CD4-positive, alpha-beta T cell treated with Interleukin-12 subunit alpha and Interleukin-12 subunit beta, for 1 hour (primary cell): Measurements from ENCODE around the gene KRT33B.

Experiments used
- DNase-seq: peaks from one replicate; pipeline ENCODE4 v3.0.0-alpha.2; 2020

KRT33B gene

DNA sequence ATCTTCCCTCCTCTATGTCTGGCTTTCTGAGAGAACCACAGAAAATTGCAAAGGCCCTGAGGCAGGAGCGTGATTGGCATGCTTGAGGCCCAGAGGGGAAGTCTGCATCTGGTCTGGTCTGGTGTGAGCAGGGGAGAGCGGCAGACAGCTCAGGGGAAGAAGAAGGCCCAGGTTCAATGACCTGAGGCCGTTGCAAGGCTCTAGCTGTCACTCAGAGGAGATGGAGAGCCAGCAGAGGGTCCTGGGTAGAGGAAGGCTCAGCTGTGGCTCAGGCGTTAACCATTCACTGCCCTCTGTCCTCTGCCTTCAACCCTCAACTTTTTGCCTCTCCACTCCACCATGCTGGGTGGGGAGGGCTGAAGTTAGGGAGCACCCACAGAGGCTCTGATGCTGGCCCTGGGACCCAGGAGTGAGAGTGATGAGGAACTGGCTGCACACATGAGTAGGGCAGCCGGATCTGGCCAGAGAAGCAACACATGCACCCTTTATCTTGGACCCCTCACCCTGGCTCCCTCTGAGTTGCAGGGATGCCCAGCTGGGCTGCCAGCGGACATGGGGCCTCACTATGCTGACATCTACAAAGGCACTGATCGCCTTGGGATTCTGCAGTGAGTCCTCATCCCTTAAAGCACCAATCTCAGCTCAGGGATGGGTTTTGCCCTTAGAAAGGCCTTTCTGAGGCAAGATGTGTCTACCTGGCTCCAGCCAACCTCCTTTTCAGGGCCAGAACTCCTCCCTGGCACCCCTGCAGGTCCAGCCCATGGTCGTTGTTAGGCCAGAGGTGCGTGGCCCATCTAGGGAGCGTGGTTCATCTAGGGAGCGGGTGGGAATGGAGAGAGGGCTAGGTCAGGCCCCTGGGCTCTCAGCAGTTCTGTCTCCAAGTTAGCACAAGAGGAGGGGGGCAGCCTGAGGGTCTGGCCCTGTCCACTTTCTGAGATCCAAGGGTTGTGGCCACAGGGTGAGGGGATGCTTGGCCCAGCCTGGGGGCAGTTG is 46.4 kb downstream of the KRT33B start:
- no peak for DNase-seq

DNA sequence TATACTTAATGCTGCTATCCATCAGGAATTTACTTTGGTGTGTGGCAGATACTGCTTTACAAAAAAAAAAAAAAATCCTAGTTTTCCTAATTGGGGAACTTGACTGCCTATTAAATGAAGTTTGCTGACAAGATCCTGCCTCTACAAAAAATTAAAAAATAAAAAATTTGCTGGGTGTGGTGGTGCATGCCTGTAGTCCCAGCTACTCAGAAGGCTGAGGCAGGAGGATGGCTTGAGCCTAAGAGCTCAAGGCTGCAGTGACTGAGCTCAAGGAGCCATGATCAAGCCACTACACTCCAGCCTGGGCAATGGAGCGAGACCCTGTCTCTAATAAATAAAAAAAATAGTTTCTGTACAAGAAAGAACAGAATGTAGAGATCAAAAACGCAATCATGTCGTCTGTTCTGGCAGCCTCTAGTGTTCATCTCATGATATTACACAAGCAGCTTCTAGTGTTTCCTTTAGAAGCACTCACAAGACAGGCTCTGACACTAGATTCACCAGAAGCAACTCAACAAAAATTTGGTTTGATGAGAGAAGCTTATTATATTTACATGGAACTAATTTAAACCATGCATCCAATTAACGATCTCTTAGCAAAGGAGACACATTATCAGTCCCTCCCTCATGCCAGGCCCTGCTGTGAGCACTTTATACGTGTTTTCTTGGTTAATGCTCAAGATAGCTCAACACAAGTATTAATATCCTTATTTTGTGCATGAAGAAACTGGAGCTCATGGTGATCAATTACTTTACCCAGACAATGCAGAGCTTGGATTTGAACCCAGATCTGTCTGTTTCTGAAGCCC is 47.3 kb downstream of the KRT33B start:
- DNase-seq: peak; percentile 61

DNA sequence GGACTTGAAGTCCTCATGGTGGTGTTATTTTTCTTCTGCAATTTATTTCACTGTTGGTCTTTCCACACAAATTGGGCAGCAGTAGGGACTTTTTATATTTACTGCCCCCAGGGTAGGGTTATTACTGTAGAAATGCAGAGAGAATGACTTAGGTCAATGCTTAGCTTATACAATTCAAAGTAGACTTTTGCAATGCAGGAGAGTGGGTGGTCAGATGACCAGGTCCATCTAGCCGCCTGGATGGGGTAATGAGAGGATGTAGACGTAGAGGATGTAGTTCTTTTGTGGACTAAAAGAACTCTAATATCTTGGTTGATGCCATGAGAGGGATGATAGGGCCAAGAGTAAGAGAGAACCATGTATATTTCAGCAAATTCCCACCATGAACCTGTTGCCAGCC is 51.4 kb downstream of the KRT33B start:
- DNase-seq: no peak

DNA sequence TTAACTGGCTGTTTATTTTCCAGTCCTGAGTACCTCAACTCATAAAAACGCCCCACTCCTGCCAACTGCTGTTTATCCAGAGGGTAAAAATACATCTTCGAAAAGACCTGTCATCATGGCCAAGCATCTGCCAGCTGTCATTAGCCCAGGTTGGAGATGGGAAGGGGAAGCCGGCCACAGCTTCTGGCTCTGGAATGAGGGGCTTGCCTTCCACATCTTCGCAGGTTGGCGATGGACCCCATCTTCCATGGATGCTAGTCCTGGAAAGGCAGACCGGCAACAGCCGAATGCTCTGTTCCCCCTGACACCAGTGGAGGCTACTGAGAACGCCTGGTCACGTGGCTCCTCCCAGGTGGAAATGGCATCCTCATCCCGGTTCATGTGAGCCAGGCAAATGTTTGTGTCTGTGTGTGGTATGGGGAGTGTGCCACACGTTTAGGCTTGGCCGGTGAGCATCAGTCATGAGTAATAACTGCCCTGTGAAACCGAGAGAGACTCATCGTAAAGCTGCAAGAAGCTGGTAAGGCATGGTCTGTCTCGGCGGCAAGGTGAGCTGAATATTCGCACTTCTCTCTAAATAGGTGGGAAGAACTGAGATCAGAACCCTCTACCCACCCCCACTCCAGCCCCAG is 53.7 kb downstream of the KRT33B start:
- DNase-seq: no peak

DNA sequence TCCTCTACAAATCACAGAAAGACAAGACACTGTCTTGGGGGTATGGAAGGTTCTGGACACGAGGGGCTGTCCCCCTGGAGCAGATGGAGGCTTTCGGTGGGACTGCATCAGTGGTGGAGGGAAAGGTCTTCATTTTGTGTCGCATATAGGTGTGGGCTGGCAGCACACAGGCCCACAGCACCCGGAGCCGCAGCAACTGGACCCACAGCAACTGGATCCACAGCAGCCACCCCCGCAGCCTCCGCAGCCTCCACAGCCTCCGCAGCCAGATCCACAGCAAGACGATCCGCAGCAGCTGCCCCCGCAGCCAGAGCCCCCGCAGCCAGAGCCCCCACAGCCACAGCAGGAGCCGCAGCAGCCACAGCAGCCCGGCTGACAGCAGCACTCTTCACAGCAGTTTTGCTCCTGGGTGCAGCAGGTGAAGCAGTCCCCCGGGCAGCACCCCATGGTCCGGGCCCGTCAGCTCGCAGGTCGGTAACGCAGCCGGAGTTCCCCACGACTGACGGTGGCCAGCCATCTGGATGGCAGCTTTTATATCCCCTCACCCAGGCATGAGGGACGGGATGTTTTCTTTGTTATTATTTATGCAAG is 54.3 kb downstream of the KRT33B start, which contains the start of gene KRTAP17-1:
KRTAP17-1 (minus strand) TSS at position 507 of the 591 bp plus-strand sequence; CDS start at position 447, 60 bp downstream.
- no peak for DNase-seq
